NK-92 (cell line): ENCODE results near the gene NYNRIN.

Experiments
- DNase-seq: peaks from one replicate; lab custom pipeline; 2025; ENCODE audit not compliant: unreplicated experiment; lab: John Stamatoyannopoulos, UW

The NYNRIN gene

GRCh38 chr14:24414077-24414476 is 15.3 kb downstream of the NYNRIN start:
- DNase-seq: no peak

GRCh38 chr14:24414732-24415420 is 16.1 kb downstream of the NYNRIN start:
- DNase-seq: no peak

GRCh38 chr14:24415421-24416253 is 16.8 kb downstream of the NYNRIN start:
- DNase-seq: no peak

GRCh38 chr14:24416254-24416931 is 17.6 kb downstream of the NYNRIN start:
- DNase-seq: no peak

DNA sequence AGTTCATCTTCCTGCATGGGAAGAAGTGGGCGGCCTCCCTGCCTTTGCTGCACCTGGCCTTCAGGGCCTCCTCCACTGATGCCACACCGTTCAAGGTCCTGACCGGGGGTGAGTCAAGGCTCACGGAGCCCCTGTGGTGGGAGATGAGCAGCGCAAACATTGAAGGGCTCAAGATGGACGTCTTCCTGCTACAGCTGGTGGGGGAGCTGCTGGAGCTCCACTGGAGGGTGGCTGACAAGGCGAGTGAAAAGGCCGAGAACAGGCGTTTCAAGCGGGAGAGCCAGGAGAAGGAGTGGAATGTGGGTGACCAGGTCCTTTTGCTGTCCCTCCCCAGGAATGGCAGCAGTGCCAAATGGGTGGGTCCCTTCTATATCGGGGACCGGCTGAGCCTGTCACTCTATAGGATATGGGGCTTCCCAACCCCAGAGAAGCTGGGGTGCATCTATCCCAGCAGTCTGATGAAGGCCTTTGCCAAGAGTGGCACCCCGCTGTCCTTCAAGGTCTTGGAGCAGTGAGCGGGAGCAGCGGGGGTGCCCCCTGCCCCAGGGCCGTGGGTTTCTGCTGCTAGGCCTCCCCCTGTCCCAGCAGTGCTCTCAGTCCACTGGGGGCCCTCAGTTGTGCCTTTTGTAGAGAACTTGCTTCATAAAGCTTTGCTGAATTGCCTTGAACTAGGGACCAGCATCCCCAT is 18.3 kb downstream of the NYNRIN start:
- no peak for DNase-seq

DNA sequence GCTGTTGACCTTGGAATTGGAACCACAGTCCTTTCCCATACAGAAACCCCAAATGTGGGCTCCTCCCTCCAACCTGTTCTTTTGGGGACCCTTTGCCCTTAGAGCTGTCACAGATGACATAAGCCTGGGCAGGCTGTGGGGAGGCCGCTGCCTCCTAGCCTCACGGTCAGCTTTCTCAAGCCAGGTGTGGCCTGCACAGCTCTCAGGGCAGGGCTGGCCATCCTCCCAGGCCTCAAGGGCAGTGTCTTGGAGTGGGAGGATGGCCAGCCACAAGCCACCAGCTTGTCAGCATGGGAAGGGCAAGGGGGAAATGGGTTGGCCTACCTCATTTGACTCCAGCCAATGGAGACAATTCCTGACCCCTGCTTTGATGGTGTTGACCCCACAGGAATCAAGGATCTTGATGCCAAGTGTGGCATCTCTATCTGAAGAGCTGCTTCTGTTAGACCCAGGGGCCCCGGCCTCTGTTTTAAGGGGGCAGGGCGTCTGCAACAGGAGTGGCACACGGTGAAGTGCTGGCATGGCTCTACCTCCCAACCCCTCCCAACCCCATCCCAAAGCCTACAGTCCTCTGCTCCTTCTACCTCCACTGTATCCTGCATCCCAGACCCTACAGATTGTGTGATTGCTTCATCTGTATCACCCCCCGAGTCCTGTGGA is 19.2 kb downstream of the NYNRIN start:
- no peak for DNase-seq

GRCh38 chr14:24418492-24418873 is 19.7 kb downstream of the NYNRIN start:
- DNase-seq: no peak

GRCh38 chr14:24422261-24422660 is 23.5 kb downstream of the NYNRIN start:
- DNase-seq: no peak

GRCh38 chr14:24422694-24423601 is 24.1 kb downstream of the NYNRIN start:
- no peak for DNase-seq

DNA sequence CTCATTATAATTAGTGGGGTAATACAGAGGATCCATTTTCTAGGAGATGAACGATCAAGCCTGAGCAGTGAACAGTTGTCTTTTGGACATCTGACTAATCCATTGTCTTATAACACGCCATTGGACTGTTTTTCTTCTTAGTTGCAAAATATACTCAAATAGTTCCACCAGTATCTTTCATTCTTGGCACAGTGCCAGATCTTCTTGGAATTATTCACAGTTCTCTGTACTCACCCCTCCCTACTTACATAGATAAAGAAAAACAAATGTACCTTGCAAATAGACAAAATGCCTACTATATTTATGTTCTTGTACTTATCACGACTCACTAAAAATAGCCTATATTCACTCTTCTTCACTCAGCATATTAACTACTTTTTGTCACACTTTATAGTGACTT is 26.9 kb downstream of the NYNRIN start:
- no peak for DNase-seq

DNA sequence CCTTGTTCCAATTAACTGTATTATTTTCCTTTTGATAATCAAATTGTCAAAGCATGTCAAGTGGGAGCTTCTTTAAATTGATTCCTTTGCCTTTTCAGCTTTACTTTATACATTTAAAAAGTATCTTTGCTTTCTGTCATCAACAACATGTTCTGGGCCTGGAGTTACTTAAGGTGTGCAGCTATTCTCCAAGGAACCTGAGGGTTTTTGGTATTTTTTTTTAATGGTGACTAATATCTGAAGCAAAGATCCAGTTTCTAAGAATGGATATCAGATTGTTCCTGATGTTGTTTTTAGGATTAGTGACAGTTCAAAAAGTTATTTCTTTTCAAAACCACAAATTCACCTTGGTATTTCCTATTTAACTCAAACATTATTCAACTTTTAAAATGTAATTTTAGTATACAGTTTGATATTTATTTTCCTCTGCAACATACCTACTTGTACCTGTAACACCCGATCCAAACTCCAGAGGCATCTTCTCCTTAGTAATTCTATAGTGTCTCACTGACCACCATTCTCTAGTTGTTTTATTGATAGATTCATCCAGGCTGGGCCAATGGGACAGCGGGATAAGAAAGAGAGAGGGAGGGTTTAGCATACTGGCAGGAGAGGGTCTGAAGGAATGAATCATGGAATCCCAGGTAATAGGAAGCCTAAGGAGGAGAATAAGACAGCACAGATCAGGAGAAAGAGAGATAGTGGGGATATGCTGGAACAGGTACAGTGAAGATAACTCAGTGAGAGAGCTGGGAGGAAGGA is 27.5 kb downstream of the NYNRIN start:
- DNase-seq: no peak

GRCh38 chr14:24426912-24427536 is 28.2 kb downstream of the NYNRIN start:
- DNase-seq: no peak

GRCh38 chr14:24427537-24428508 is 29.0 kb downstream of the NYNRIN start:
- DNase-seq: no peak

- DNase-seq: no peak
Measured at GRCh38 chr14:24428628-24429394, 30.0 kb downstream of the NYNRIN start.

- no peak for DNase-seq
Measured at GRCh38 chr14:24429395-24430142, 30.8 kb downstream of the NYNRIN start, which contains the start of the genes CBLN3 and KHNYN. CBLN3 (minus strand) TSS chr14:24429668; CDS start chr14:24429054, 614 bp downstream. KHNYN (plus strand) TSS chr14:24429954; CDS start chr14:24430731, 777 bp downstream.
